AG09309 (cell line): ENCODE data around the gene LFNG.

ENCODE experiments used
- DNase-seq: peaks from one replicate; pipeline ENCODE4 v3.0.0-alpha.2; 2010; ENCODE audit warnings: low read depth
- H3K4me3 ChIP-seq: 2 replicates; pipeline ENCODE4 v1.5.1; 2011; ENCODE audit warnings: mild to moderate bottlenecking, low read depth, low read length, moderate library complexity; ENCODE audit not compliant: control insufficient read depth
- TF ChIP-seq, protein P1 (sequence below): IDR thresholded peaks from 2 replicates; pipeline ENCODE4 v1.5.1; 2011; ENCODE audit warnings: mild to moderate bottlenecking, low read depth, low read length, inconsistent platforms; ENCODE audit not compliant: insufficient read depth, control insufficient read depth; ENCODE audit errors: missing control alignments

Gene LFNG

DNA sequence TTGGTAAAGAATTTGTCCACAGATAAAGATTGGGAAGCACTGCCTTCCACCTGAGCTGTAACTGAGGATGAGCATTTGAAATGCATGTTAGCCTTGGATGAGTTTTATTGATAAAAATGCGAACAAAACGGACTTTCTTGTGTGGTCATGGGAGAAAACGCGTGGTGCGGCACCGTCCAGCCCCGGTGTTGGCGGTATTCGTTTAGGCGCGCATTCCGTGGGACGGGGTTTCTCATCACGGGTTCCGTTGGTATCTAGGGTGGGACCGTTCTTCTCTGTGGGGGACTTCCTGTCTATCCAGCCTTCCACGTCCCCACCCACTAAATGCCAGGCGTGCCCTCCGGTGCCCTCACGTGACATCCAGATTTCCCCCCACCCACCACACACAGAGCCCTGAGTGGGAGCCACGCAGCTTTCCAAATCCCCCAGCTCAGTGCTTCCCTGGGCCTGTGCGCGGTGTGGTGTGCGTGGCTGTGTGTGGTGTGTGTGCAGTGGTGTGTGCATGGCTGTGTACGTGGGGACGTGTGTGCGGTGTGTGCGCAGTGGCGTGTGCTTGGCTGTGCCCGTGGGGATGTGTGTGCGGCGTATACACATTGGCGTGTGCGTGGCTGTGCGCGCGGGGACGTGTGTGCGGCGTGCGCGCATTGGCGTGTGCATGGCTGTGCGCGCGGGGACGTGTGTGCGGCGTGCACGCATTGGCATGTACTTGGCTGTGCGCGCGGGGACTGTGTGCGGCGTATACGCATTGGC lies 57.3 kb downstream of the LFNG start:
- TF ChIP-seq, protein P1, sequence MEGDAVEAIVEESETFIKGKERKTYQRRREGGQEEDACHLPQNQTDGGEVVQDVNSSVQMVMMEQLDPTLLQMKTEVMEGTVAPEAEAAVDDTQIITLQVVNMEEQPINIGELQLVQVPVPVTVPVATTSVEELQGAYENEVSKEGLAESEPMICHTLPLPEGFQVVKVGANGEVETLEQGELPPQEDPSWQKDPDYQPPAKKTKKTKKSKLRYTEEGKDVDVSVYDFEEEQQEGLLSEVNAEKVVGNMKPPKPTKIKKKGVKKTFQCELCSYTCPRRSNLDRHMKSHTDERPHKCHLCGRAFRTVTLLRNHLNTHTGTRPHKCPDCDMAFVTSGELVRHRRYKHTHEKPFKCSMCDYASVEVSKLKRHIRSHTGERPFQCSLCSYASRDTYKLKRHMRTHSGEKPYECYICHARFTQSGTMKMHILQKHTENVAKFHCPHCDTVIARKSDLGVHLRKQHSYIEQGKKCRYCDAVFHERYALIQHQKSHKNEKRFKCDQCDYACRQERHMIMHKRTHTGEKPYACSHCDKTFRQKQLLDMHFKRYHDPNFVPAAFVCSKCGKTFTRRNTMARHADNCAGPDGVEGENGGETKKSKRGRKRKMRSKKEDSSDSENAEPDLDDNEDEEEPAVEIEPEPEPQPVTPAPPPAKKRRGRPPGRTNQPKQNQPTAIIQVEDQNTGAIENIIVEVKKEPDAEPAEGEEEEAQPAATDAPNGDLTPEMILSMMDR, result no peak
- no peak overlapping the region for H3K4me3 ChIP-seq
- DNase-seq, result no peak
